Stromal cell of bone marrow (primary cell): ENCODE measurements around the gene CELF3.
"Not testable (repeated sequence)": the region's sequence is repeated elsewhere in the genome, so short reads cannot be mapped to it uniquely, and the experiment has no call there.

Experiments
- DNase-seq: peaks from one replicate; pipeline ENCODE4 v3.0.0-alpha.2; 2012; ENCODE audit warnings: low read depth

The CELF3 gene

DNA sequence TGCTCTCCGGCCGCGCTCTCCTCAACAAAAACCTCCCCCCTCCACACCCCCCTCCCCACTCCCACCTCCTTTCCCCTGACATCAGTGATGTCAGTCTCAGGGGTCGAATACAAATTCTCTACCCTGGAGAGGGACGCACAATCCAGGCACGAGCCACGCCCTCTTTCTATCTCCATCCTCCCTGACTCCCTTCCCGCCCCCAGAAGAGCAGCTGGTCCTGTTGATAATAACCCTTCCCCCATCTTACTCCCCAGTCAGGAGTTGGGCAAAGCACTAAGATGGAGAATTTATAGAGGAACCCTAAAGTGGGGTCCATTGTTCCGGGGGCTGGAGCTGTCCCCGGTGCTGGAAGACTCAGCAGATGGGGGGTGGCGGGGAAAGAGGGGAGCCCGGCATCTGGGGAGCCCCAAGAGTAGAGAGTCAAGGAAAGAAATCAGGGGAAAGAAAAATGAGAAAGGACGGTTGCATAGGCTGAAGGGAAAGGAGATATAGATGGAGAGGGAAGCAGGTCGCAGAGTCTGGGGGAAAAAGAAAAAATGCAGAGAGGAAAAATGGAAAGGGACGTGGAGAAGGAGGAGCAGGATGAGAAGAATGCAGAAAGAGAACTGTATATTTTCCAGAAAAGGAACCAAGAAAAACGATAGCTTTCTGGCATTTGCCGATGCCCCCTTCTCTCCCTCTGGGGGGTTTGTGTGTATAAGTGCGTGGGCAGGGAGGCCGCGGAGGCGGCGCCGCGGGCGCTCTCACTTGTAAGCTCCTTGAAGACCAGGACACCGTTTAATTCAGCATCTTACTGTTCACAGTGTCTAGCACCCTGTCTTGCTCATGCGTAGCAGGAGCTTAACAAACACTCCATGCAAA lies at the start of gene CELF3:
Gene CELF3 (minus strand): TSS at position 33 of the 861 bp plus-strand sequence. CDS start 783 bp downstream, outside the sequence.
- no peak for DNase-seq

DNA sequence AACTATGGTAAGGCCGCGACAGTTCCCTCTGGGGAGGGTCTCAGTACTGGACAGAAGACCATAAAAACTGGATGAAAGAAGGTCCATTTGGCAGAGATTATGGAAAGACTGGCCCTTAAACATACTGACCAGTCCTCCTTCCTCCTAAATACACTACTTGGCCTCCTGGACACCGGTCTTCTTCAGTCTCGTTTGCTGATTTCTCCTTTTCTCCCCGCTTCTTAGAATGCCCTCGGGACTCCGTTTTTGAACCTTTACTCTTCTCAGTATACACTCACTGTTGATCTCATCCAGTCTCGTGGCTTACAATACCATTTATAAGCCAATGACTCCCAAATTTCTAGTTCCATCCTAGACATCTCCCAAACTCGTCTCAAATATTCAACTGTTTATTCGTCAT lies 47.4 kb upstream of the CELF3 start:
- DNase-seq = no peak

DNA sequence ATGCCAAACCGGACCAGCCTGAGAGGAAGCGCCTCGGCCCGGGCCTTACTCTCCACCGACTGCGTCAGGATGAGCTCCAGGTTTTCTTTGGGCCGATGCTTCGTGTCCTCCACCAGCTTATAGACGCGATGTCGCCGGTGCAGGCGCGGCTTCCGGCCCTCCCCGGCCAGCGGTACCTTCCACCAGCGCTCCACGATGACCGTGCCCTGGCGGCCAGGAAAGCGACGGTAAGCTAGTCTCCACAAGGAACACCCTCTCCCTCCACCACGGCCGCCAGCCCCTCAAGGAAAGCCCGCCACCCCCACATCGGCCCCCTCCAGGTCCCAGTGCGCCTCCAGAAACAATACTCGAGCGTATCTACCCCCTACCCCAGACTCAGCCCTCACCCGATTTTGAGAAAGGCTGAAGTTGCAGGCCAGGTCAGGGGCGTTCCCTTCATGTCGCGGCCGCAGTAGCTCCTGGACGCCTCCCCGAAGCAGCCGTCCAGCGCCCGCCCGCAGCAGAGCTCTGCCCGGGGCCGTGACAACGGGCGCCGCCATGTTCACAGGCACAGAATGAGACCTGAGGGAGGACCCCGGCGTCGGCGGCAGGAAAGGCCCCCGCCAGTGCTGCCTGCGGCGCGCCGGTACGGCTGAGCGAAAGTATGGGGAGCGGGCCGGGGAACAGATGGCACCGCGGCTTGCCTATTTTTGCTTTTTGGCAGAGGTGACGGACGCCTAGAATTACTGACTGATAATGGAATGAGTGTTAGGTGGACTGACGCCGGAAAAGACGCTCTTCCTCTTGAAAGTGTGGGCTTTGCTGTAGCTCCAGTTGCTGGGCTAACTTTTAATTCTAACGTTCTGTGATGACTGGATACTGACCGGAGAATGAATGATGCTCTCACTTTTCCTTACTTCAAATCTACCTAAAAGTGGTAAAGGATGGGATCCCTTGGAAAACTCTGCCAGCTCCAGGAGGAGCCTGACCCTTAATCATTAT lies 46.6 kb upstream of the CELF3 start, which contains the start of gene MRPL9:
Gene MRPL9 (minus strand): TSS at position 556 of the 981 bp plus-strand sequence. CDS start 17 bp downstream, at position 539.
- DNase-seq = peak; percentile 55

DNA sequence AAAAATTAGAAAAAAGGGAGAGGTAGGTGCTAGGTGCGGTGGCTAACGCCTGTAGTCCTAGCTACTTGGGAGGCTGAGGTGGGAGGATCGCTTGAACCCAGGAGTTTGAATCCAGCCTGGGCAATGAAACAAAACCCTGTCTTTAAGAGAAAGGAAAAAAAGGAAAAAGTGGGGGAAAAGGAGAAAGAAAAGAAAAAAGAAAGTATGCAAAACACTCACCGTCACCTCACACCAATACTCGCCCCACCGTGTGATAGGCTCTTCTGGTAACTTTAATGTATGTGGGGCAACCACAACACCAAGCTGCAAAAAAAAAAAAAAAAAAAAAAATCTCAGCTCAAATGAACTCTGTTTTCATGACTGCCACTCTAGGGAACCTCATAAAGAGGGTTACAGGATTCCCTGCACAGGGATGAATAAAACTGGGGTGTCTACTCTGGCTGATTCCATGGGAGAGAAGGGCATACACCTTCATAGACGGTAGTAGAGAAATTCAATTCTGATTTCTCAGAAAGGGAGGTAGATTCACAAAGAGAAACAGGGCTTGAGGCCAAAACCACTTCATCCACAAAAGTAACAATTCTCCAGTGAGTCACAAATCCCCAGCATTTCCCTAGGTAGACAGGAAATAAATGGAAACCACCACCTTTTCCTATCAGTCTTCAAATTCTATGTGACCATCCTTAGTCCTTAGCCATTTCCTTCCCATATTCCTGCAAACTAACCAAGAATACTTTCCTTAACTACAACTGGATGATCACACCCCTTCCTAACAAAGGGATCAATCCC lies 44.2 kb upstream of the CELF3 start:
- no peak for DNase-seq

DNA sequence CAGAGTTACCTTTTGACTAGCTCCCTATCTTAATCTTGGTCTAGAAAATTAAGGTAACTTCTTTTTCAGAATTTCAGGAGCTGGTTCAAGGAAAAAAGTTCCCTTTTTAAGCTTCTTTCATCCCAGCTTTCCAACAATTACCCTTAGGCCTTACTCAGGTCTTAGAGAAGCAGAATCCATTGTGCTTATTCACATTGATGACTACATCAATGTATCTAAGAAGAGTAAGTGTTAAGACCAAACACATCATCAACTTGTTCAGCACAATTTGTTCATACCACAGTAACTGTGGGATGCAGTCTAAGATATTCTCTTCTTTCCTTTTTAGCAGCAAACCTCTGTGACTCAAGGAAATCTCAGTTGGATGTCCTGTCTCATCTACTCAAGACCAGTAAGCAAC lies 42.6 kb upstream of the CELF3 start:
- no peak for DNase-seq

DNA sequence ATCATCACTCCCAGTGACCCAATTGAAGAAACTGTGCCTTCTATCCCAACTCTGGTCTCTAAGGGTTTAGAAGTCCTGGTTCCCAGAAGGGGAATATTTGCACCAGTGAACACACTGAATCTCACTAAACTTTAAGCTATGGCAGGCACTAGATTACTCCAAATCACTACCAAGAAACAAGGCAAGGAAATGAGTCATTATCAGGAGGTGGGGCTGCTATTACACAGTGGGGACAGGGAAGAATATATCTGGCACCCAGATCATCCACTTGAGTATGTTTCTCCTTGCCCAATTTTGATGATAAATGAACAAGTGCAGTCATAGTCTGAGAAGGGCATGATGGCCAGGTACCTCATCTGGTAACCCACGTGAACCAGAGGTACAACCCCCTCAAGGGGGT lies 39.7 kb upstream of the CELF3 start:
- DNase-seq = no peak

DNA sequence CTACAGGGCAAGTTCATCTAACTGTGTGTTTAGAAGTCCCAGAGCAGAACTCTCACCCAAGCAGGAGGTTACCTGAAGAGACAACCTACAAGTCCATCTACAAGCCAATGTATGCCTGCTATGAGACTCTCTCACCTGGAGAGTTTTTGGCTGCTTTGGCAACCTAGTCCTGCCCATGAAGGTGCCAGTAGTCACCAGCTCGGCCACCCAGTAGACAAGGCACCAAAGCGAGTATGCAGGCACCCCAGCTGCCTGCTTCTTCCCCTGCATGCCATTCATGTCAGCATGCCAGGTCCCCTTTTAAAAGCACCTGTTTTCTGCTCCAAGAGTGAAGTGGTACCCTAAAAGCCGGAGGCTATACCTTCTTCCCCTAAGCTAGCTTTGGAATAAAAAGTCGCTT lies 24.9 kb upstream of the CELF3 start:
- no peak for DNase-seq

DNA sequence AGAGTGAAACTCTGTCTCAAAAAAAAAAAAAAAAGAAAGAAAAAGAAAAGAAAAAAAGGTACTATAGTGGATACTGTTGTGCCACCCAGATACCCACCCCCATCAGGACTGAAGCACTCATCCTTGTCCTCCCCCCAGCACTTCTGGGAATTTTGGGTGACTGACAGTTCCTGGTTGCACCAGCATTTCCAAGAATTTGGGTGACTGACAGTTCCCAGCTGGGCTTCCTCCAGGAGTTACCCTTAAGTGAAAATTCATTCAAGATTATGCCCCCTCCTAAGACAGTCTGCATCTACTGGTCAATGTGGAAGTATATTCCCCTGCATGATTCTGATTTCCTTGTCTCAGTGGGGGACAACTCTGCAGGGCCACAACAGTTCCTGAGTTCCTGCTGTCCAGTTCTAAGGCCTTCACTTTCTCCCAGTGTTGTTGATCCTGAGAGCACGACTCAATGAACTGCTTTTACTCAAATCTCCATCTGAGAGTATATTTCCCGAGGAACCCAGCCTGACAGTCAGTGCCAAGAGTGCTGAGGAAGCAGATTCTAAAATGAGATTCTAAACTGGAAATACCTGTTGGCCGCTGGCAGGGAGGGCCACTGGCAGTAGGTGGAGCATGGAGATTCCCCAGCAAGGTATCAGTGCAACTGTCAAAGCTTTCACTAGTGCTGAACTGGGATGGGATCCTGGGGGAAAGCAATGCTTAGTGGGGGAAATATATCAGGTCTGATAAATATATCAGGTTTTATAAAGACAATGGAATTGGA lies 23.2 kb upstream of the CELF3 start:
- DNase-seq = no peak

DNA sequence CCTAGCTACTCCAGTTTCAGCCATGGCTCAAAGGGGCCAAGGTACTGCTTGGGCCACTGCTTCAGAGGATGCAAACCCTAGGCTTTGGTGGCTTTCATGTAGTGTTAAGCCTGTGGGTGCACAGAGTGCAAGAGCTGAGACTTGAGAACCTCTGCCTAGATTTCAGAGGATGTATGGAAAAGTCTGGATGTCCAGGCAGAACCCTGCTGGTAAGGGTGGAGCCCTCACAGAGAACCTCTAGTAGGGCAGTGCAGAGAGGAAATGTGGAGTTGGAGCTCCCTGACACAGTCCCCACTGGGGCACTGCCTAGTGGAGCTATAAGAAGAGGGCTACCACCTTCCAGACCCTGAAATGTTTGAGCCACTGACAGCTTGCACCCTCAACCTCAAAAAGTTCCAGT lies 20.9 kb upstream of the CELF3 start:
- no peak for DNase-seq

DNA sequence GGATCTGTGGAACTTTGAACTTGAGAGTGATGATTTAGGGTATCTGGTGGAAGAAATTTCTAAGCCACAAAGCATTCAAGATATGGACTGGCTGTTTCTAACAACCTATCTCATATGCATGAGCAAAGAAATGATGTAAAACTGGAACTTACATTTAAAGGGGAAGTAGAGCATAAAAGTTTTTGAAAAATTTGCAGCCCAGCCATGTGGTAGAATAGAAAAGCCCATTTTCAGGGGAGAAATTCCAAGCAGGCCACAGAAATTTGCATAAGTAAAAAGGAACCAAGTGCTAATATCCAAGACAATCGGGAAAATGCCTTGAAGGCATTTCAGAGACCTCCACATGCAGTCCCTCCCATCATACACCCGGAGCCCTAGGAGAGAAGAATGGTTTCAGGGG lies 20.4 kb upstream of the CELF3 start:
- no peak for DNase-seq

DNA sequence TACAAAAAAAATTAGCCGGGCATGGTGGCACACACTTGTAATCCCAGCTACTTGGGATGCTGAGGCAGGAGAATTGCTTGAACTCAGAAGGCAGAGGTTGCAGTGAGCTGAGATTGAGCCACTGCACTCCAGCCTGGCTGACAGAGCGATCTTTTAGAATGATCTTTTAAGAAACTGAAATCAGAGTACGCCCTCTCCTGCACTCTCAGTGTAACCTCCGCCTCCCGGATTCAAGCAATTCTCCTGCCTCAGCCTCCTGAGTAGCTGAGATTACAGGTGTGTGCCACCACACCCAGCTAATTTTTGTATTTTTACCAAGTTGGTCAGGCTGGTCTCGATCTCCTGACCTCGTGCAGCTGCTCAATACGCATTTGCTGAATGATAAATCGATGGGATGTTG lies 17.4 kb upstream of the CELF3 start:
- DNase-seq = not testable (repeated sequence)

DNA sequence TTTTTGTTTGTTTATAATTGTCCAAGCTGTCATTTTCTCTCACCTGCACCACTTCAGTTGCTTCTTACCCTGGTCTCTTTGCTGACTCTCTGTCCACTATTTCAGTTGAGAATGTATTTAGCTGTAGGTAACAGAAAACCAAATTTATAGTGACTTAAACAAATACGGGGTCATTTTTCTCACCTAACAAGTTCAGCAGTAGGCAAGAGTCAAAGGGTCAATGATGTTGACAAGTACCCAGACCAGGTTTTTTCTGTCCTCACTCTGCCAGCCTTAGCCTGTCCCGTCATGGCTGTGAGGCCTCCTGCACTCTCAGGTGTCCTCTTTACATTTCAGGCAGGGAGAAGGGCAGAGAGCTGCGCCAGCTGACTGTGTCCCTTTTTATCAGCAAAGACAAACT lies 16.5 kb upstream of the CELF3 start:
- no peak for DNase-seq

DNA sequence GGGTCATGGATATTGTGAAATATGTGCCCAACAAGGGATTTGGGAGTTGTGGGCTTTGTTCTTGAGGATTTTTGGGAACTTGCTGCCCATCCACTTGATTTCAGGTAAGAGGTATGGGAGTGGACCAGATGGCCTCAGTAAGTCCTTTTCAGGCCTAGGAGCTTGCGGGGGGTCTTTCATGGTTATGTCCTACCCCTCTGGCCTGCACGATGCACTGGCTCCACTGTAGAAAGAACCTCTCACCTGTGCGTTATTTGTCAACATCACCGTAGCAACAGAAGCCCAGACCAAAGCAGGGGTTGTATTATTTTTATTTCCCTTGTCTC lies 13.3 kb upstream of the CELF3 start:
- DNase-seq = no peak

DNA sequence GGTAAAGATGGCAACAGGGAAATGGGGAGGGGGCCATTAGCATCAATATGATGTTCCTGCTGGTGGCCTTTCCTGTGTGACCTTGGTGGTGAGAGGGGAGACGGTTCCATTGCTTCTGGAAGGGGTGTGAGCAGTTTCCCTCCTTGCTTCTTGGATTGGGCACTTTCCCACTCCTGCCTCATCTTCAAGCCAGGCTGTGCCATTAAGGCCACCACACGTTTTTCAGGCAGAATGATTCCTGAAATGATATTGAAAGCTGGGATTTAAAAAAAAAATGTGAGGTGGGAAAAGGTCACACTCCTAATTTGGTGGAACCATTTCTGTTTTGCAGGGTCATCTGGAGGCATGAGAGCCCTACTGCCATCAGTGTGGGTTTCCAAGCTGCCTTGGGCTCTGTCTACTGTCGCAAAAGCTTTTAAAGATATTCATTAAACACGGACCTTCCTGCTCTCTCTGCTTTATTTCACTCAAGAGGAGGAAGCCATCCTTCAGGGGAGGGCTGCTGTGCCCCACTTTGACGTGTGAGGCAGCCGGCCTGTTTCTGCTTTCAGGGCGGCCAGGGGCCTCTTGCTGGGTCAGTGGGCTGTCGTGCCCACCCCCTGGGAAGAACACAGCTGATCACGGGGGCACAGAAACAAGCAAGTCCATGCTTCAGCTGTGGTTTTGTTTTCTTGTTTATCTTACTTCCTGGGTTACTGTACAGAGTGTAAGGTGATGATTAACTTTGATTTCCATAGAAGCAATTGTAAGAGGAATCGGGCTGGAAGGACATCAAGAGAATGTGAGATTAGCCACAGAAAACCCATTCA lies 12.8 kb upstream of the CELF3 start:
- no peak for DNase-seq

DNA sequence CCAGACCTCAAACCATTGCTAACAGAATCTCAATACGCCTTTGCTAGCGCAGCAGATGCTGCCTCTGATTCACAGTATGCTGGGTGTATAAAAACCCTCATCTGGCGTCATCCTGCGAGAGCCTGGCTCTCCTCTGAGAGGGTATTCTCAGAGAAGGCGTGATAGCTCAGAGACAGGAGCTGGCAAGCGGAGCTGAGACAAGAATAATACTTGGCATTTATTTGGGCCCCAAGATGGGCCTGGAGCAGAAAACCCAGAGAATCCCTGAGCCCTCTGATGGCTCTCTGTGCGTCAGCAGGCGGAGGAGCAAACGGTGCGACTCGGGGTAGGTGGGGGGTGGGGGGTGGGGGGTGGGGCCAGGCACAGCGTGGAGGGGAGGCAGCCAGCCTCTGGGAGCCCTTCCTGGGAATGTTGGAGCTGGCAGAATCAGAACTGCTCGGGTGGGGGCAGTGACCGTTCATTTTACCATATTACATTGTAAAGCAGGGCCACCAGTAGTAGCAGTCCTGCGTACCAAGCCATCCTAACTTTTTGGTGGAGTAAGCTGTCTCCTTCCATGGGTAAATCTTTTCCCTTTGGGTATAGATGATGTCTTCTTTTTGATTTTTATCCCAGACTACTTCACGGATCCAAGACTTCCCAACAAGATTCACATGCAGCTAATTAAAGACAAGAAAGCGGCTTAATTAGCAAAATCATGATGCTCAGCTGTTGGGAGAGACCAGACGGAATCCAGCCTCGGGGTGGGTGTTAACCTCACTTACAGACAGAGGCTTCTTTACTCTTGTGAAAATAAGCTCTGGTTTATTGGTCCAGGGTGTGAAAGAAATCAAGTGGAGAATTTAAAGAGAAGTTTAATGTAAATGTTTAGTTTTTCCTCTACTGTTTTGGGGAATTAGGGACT lies 11.8 kb upstream of the CELF3 start:
- DNase-seq = peak; percentile 57

DNA sequence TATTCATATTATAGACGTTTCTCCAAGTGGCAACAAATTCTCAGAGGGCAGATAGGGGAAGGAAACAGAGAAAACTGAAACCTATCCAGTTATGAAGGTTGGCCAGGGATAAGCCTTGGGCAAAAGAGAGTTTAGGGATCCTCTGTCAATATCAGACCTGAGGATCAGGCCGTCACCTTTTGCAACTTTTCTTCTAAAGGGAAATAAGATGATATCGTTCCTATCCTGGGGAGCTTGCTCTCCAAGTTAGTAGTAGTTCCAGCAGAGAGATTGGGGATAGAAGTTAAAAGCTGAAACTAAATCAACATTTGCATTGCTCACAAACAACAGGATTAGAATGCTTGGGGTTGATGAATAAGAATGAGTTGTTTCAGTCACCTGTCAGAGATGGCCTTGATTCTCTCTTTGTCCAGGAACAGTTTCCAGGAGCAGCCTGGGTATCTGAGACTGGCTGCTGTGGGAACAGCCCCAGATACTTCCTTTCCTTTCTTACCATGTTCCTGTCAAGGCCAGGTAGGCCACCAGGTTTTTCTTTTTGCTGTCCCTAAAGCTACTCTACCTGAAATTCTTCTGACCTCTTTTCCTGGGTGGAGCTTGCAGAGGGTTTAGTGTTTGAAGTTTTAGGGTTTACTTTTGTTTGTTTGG lies 7.2 kb upstream of the CELF3 start:
- no peak for DNase-seq

DNA sequence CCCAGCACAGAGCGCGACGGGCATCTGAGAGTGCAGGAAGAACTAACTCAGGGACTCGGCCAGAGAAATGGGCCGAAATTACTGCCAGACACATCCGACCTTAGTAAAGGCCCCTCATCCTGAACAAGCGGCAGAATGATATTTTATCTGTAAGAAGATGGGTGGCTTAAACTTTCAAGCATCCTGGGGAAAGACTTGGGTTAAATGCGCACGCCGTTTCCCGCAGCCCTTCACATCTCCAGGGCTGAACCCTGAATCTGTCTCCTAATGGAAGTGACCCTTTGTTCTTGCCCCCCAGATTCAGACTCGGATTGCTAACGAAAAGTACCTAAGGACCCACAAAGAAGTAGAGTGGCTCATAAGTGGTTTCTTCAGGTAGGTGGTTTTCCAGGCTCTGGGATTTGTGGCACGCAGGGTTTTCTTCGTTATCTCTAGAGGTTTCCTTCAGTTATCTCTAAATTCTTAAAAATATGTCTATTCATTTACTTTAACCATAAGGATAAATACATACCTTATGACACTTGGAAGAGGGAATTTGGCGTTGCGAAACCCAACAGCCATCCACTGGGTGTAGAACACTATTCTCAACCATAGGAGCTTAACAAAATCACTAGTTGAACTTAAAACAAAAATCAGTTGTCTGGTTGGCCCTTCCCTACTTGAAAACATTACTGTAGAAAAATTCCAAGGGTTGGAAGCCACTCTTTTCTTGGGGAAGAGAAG lies 5.3 kb upstream of the CELF3 start:
- DNase-seq = no peak
